Choroid plexus epithelial cell (primary cell): ENCODE data around the gene SPOCK1.
A peak's percentile ranks its signal among the peaks of the same experiment; 100 is the strongest.
"Not testable (repeated sequence)": the region's sequence is repeated elsewhere in the genome, so short reads cannot be mapped to it uniquely, and the experiment has no call there.

ENCODE experiments used
- DNase-seq: peaks from one replicate; pipeline ENCODE4 v3.0.0-alpha.2; 2010; ENCODE audit warnings: low read depth
- H3K4me3 ChIP-seq: 2 replicates; pipeline ENCODE4 v1.5.1; 2011; ENCODE audit warnings: low read depth, mild to moderate bottlenecking, control low read depth, low read length, moderate library complexity
- CTCF ChIP-seq: conservative IDR thresholded peaks from 2 replicates; pipeline ENCODE4 v1.5.1; 2011; ENCODE audit warnings: low read depth, mild to moderate bottlenecking, control low read depth, inconsistent platforms, low read length, moderate library complexity

SPOCK1 gene

GRCh38 chr5:137234973-137235943, 263.9 kb downstream of the SPOCK1 start:
- no peak for DNase-seq
- no peak for TF ChIP-seq CTCF
- H3K4me3 ChIP-seq = no peak overlapping the region

DNA sequence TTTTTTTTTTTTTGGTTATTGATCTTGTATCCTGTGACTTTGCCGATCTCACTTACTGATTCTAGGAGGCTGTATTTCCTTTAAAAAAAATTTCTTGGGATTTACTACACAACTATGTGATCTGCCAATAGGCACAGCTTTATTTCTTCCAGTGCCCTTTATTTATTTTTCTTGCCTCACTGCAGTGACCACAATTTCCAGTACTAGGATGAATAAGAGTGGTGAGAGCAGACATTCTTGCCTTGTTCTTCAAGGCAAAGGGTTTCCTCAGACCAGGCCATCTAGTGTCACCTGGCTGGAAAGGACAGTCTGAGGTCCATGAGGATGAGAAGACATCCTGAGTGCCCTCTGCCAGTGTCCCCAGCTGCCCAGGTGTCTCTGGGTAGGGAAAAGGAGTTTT, 265.4 kb downstream of the SPOCK1 start:
- TF ChIP-seq CTCF = no peak
- no peak overlapping the region for H3K4me3 ChIP-seq
- DNase-seq = no peak

GRCh38 chr5:137233304-137233703, 265.8 kb downstream of the SPOCK1 start:
- not testable (repeated sequence) for H3K4me3 ChIP-seq, DNase-seq

DNA sequence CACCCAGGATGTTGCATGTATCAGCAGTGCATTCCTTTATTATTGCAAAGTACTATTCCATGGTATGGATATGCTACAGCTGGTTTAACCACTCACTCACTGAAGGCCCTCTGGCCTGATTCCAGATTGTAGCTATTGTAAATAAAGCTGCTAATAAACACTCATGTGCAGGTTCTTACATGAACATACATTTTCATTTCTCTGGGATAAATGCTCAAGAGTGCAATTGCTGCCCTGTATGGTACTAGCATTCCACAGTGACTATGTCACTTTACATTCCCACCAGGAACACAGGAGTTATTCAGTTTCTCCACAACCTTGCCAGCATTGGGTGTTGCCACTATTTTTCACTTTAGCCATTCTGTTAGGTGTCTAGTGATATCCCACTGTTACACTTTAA, 267.6 kb downstream of the SPOCK1 start:
- DNase-seq = peak; percentile 2
- TF ChIP-seq CTCF = no peak
- no peak overlapping the region for H3K4me3 ChIP-seq

DNA sequence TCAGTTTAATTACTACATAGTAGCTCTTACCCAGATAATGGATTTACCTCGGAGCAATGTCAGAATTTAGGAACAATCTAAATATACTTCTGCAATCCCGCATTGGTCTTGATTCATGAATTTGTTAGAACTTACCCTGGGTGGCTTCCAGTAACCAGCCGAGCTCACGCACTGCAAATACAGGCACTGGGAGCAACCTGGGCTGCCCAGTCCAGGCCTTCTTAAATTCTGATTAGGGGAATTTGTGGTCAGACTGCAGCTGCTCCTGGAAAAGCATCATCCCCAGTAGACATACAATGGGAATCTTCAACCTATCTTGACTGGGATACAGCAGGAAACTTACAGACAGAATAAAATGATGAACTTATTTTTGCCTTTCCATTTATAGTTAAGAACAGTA, 270.3 kb downstream of the SPOCK1 start:
- DNase-seq = no peak
- no peak overlapping the region for H3K4me3 ChIP-seq
- no peak for TF ChIP-seq CTCF

GRCh38 chr5:137226081-137226480, 273.0 kb downstream of the SPOCK1 start:
- no peak overlapping the region for H3K4me3 ChIP-seq
- no peak for TF ChIP-seq CTCF
- no peak for DNase-seq

GRCh38 chr5:137223324-137224295, 275.5 kb downstream of the SPOCK1 start:
- no peak overlapping the region for H3K4me3 ChIP-seq
- no peak for TF ChIP-seq CTCF
- no peak for DNase-seq
